ENCODE data around the gene MRTFA. TPM values are rescaled to one million over a fixed set of nuclear protein-coding genes. Genes with fewer than 3 reads are reported as not detected.
A peak's percentile ranks its signal among the peaks of the same experiment; 100 is the strongest.

MRTFA gene
- total RNA-seq, 1 donor = 44.9 TPM

DNA sequence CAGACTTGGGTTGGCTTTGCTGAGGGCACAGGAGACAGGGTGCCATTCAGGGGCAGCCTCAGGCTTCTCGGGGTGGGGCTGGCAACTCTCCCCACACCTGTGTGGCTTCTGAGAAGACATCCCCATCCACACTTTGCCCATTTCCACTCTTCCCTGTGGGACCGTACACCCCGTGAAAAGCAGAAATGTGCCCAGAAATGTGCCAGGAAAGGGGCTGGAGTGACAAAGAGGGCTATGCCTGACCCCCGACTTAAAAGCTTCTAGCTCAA, 215.5 kb downstream of the MRTFA start:
- DNase-seq (ENCODE audit: low read depth) = no peak

DNA sequence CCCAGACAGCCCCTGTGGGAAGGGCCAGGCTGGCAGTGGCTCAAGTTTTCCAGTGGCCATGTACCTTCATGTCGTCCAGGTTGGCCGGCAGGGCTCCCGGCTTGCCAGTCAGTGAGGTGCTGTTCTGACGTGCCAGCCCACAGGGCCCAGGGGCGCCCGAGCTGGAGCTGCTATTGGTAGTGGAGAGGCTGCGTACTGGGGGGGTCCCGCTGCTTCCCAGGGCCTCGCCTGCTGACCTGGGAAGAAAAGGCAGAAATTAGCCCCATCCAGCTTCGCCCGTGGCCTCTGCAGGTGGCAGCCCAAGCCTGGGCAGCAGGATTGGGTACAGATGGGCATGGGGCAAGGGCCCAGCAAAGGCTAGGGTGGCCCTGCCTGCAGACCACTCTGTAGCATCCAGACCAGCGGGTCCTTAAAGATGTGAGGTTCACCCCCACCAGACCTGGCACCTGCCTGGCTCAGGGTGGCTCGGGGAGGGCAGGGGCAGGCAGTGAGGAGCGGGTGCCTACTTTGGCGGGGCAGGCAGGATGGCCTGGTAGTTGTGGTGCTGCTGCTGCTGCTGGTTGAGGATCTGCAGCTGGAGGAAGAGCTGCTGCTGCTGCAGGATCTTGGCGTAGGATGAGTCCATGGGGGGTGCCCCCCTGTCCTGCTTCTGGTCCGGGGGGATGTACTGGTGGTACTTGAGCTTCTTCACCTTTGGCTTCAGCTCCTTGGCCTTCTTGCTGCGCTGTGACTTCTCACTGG, 216.0 kb downstream of the MRTFA start:
- DNase-seq (ENCODE audit: low read depth) = no peak
- TF ChIP-seq, protein P1, sequence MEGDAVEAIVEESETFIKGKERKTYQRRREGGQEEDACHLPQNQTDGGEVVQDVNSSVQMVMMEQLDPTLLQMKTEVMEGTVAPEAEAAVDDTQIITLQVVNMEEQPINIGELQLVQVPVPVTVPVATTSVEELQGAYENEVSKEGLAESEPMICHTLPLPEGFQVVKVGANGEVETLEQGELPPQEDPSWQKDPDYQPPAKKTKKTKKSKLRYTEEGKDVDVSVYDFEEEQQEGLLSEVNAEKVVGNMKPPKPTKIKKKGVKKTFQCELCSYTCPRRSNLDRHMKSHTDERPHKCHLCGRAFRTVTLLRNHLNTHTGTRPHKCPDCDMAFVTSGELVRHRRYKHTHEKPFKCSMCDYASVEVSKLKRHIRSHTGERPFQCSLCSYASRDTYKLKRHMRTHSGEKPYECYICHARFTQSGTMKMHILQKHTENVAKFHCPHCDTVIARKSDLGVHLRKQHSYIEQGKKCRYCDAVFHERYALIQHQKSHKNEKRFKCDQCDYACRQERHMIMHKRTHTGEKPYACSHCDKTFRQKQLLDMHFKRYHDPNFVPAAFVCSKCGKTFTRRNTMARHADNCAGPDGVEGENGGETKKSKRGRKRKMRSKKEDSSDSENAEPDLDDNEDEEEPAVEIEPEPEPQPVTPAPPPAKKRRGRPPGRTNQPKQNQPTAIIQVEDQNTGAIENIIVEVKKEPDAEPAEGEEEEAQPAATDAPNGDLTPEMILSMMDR (IDR thresholded peaks at IDR 0.05; ENCODE audit: insufficient read depth, low read depth, low read length) = no peak

More for the DNA sequence above, 215.5 kb downstream of the MRTFA start:
- TF ChIP-seq, protein P1 (IDR thresholded peaks at IDR 0.05; ENCODE audit: insufficient read depth, low read depth, low read length) = no peak
- H3K4me3 ChIP-seq (ENCODE audit: low read depth, low read length) = no peak overlapping the region

DNA sequence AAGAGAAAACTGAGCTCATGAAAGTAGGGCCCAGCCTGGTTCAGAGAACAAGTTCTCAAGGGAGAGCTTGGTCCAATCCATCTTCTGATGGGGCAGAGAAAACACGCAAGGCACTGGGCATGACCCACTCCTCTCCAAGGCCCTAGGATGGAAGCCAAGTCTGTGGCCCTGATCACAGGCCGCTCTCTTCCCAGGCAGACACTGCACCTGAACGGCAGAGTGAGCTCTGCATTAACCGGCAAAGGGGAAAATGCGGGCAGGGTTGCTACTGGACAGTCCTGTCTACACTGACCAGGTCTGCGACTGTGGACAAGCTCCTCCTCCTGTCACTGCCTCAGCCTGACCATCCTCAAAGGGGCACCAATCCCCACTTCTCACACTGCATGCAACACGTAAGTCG, 216.8 kb downstream of the MRTFA start:
- no peak overlapping the region for H3K4me3 ChIP-seq (ENCODE audit: low read depth, low read length)
- DNase-seq (ENCODE audit: low read depth) = no peak
- TF ChIP-seq, protein P1 (IDR thresholded peaks at IDR 0.05; ENCODE audit: insufficient read depth, low read depth, low read length) = no peak

More for the DNA sequence above, 216.0 kb downstream of the MRTFA start:
- no peak overlapping the region for H3K4me3 ChIP-seq (ENCODE audit: low read depth, low read length)

DNA sequence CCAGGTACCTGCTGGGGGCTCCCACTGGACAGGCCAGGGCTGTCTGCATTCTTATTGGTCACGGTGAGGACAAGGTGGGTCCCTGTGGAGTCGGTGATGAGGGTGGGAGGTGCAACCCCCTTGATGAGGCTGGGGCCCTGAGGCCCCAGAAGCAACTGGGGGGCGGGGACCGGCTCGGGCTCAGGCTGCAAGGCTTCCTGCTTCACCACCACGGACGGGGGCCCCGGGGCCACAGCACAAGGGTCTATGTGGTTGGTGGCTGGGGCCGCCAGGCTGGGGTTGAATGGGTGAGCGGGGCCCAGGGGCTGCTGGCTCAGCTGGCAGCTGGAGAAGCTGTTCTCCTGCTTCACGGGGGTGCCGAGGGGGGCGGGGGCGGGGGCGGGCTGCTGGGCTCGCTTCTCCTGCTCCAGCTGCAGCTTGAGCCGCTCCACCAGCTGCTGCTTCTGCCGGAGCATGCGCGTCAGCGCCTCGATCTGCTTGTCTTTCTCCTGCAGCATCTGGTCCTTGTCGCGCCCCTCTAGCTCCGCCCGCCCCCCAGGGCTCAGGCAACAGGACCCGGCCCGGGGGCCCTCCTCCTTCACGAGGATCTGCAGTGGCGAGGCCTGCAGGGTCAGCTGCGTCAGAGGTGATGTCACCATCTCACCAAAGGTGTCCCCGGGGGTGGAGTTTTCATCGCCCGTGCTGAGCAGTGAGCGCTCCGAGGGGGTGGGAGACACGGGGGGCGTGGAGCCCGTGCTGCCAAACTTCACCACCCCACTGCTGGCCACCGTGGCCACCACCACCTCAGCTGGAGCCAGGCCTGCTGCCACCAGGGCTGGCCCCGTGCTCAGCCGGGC, 217.9 kb downstream of the MRTFA start:
- no peak overlapping the region for H3K4me3 ChIP-seq (ENCODE audit: low read depth, low read length)
- TF ChIP-seq, protein P1 (IDR thresholded peaks at IDR 0.05; ENCODE audit: insufficient read depth, low read depth, low read length) = no peak
- DNase-seq (ENCODE audit: low read depth) = peak; percentile 51

DNA sequence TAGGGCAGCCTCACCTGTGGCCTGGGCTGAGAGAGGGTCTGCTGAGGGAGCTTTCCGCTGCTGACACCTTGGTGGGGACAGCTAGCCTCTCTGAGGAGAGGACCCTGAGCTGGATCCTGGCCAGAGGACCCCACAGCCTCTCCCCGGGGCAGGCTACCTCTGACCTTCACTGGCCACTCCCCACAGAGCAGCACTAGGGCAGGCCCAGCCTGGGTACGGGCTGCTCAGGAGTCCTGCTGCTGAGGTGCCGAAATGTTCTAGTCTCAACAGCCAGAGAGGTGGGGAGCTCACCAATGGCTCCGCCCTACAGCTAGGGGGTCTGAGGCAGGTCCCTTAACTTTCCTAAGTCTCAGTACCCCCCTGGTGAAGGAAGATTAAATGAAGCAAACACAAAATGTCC, 218.6 kb downstream of the MRTFA start:
- no peak overlapping the region for H3K4me3 ChIP-seq (ENCODE audit: low read depth, low read length)
- DNase-seq (ENCODE audit: low read depth) = no peak
- TF ChIP-seq, protein P1 (IDR thresholded peaks at IDR 0.05; ENCODE audit: insufficient read depth, low read depth, low read length) = no peak

DNA sequence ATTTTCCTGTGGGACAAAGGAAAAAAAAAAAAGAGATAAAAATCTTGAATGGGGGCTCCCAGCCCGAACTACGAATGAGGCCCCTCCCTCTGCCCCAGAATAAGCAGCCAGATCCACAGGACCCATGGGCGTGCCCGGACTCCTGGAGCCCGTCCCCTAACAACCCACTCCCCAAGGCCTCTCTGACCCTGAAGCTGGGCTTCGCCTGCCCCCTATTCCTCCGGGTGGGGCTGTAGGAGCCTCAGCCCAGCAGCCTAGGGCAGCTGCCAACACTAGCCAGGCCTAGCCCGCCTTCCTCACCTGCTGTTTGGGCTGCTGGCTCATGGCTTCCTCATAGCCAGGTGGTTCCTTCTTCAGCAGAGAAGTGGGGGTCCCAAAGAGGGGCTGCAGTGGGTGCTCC, 219.5 kb downstream of the MRTFA start:
- TF ChIP-seq, protein P1 (IDR thresholded peaks at IDR 0.05; ENCODE audit: insufficient read depth, low read depth, low read length) = no peak
- DNase-seq (ENCODE audit: low read depth) = no peak
- H3K4me3 ChIP-seq (ENCODE audit: low read depth, low read length) = no peak overlapping the region

All from fibroblast of villous mesenchyme (primary cell).